ENCODE data around the gene SRRM1.
"Not testable (repeated sequence)": the region's sequence is repeated elsewhere in the genome, so short reads cannot be mapped to it uniquely, and the experiment has no call there.

SRRM1 gene

DNA sequence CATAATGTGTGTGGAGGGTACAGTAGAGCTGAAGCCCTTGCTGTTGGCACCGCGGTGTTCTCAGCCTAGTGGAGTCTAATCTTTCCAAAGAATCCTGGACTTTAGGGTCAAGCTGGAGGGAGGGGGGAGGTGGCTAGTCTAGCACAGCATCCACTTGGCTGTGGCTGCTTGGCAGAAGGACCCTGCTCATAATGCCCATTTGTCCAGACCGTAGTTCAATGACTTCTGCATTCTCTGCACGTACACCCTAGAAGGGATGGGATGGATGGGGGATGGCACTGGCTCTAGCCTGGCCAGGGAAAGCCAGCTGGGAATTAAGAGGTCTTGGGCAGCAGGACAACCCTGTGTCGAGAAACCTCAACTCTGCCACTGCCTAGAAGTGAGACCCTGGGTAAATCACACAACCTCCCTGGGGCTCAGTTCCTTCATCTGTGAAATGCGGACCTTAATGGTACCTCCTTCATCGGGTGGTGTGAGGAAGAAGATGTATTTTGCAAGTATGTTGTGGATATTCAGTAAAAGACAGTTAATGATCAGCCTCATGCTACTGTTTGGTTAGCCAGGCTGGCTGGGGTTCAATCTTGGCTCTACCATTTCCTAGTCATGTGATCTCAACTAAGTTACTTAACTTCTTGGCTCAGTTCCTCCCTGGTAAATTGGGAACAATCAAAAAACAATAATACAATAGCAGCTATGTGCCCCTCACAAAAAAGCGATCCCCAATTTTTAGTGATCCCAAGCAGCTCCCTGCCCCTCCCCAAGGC, 75.0 kb downstream of the SRRM1 start:
- no peak for DNase-seq (ENCODE audit: low read depth in 2 of 2)

DNA sequence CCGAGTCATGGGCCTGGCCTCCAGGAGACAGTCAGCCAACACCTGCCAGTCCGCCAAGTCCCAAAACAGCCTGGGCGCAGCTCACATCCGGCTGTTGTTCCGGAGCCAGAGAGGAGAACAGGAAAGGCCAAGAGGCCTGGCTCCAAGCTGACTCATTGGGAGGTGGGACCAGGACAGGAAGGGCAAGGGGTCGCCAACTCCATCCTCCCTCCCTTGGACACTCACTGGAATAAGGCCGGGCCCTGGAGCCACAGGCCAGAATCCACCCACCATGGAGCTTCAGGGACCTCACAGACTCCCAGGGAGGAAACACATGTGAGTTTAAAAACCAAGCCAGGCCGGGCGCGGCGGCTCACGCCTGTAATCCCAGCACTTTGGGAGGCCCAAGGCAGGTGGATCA, 77.0 kb downstream of the SRRM1 start:
- DNase-seq (ENCODE audit: low read depth in 2 of 2) = no peak

DNA sequence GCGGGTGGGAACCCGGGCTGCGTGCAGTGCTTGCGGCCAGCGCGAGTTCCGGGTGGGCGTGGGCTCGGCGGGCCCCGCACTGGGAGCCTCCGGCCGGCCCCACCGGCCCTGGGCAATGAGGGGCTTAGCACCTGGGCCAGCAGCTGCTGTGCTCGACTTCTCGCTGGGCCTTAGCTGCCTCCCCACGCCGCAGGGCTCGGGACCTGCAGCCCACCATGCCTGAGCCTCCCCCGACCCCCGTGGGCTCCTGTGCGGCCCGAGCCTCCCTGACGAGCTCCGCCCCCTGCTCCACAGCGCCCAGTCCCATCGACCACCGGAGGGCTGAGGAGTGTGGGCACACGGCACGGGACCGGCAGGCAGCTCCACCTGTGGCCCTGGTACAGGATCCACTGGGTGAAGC, 78.4 kb downstream of the SRRM1 start:
- no peak for DNase-seq (ENCODE audit: low read depth in 2 of 2)

DNA sequence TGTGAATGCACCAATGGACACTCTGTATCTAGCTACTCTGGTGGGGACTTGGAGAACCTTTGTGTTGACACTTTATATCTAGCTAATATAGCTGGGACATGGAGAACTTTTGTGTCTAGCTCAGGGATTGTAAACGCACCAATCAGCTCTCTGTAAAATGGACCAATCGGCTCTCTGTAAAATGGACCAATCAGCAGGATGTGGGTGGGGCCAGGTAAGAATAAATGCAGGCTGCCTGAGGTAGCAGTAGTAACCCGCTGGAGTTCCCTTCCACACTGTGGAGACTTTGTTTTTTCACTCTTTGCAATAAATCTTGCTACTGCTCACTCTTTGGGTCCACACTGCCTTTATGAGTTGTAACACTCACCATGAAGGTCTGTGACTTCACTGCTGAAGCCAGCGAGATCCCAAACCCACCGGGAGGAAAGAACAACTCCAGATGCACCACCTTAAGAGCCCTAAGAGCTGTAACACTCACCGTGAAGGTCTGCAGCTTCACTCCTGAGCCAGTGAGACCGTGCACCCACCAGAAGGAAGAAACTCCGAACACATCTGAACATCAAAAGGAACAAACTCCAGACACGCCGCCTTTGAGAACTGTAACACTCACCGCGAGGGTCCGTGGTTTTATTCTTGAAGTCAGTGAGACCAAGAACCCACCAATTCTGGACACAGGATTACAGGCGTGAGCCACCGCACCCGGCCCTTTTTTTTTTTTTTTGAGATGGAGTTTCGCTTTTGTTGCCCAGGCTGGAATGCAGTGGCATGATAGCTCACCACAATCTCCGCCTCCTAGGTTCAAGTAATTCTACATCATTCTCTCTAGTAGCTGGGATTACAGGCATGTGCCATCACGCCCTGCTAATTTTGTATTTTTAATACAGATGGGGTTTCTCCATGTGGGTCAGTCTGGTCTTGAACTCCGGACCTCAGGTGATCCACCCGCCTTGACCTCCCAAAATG, 79.3 kb downstream of the SRRM1 start:
- not testable (repeated sequence) for DNase-seq (ENCODE audit: low read depth in 2 of 2)

Measured in stimulated activated CD8-positive, alpha-beta memory T cell treated with anti-CD3 and anti-CD28 coated beads, Interleukin-15, amount 100 ng/mL, for 4 hours (primary cell).